ENCODE data around the gene DMD.

DMD gene

DNA sequence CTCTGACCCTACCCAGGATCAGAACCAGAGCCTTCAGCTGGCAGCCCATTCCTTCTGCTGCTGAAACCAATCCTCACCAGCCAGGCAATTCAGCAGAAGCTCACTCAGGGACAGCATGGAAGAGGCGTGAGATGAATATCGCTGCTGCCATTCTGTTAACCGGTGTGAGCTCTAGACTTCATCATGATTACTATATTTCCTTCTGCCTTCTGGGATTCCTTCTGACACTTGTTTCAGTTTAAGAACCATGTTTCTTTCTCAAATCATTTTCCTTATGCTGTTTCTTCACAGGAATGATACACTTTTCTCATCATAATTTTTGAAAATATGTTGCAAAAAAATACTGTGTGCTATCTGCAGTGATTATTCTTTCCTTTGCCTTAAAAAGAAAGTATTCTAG is 1666.2 kb downstream of the DMD start:
- no peak overlapping the region for H3K4me3 ChIP-seq (ENCODE audit: low read depth, low read length)
- TF ChIP-seq, protein P1, sequence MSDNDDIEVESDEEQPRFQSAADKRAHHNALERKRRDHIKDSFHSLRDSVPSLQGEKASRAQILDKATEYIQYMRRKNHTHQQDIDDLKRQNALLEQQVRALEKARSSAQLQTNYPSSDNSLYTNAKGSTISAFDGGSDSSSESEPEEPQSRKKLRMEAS (IDR thresholded peaks at IDR 0.05; ENCODE audit: low read depth, low read length), result no peak
- DNase-seq (ENCODE audit: low read depth), result no peak

DNA sequence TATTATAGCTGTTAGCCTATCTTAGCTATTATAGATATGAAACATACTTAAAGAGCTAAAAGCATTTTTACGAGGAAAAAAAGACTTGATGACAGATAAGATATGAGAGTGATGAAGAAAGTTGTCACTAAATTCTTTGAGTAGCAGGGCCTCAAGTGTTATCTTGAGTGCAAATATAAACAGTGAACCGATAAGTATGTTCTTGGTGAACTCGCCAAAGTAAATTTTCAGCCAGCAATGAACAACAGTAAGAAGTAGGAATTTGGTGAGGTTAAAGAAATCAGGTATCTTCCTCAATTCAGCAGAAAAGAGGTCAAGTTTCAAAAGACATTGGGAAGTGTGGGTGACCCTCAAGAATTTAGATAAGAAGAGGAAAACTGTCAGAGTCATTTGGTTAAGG is 1667.7 kb downstream of the DMD start:
- no peak overlapping the region for H3K4me3 ChIP-seq (ENCODE audit: low read depth, low read length)
- DNase-seq (ENCODE audit: low read depth), result no peak
- TF ChIP-seq, protein P2, sequence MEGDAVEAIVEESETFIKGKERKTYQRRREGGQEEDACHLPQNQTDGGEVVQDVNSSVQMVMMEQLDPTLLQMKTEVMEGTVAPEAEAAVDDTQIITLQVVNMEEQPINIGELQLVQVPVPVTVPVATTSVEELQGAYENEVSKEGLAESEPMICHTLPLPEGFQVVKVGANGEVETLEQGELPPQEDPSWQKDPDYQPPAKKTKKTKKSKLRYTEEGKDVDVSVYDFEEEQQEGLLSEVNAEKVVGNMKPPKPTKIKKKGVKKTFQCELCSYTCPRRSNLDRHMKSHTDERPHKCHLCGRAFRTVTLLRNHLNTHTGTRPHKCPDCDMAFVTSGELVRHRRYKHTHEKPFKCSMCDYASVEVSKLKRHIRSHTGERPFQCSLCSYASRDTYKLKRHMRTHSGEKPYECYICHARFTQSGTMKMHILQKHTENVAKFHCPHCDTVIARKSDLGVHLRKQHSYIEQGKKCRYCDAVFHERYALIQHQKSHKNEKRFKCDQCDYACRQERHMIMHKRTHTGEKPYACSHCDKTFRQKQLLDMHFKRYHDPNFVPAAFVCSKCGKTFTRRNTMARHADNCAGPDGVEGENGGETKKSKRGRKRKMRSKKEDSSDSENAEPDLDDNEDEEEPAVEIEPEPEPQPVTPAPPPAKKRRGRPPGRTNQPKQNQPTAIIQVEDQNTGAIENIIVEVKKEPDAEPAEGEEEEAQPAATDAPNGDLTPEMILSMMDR (IDR thresholded peaks at IDR 0.05; ENCODE audit: low read depth, low read length), result no peak
- TF ChIP-seq POLR2A (IDR thresholded peaks at IDR 0.05; ENCODE audit: extremely low read depth, insufficient read length) (no peak), MYC (IDR thresholded peaks at IDR 0.05; ENCODE audit: low read depth, low read length) (no peak)
- TF ChIP-seq, protein P1 (IDR thresholded peaks at IDR 0.05; ENCODE audit: low read depth, low read length), result no peak

DNA sequence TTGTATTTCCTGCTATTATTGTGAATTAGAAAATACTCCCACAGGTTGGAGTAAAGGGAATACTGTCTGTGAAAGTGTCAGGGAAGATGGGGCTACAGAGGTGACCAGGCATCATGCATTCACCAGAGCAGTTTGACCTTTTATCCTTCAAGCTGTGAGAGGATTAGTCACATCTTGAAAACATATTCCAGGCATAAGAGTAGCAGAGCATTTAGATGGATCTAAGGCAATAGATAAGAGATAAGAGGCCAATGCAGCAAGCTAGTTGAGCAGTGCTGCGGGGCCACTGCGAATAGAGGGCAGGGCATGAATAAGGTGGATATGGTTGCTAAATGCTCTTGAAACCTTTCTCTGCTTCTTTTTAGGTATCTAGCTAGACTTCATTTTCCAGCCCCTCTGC is 1668.8 kb downstream of the DMD start:
- TF ChIP-seq, protein P1 (IDR thresholded peaks at IDR 0.05; ENCODE audit: low read depth, low read length), result no peak
- no peak for TF ChIP-seq MYC (IDR thresholded peaks at IDR 0.05; ENCODE audit: low read depth, low read length)
- no peak for TF ChIP-seq POLR2A (IDR thresholded peaks at IDR 0.05; ENCODE audit: extremely low read depth, insufficient read length)
- TF ChIP-seq, protein P2 (IDR thresholded peaks at IDR 0.05; ENCODE audit: low read depth, low read length), result no peak
- no peak overlapping the region for H3K4me3 ChIP-seq (ENCODE audit: low read depth, low read length)
- DNase-seq (ENCODE audit: low read depth), result no peak

DNA sequence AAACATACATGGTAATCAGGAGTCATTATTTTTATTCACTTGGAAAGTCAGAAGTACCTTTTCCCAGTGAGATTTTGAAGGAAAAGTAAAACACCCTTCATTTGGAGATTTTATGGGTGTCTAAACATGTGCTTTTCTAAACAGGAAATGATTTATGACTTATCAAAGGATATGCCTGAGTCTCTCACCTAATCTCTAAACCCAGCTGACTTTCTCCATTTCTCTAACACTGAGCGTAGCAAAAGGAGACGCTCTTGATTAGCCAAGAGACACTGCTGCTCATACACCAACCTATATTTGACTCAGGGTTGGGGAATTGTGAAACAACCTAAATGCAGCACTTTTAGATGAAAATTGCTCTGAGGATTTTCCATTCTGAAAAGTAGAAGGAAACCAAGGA is 1671.0 kb downstream of the DMD start:
- no peak overlapping the region for H3K4me3 ChIP-seq (ENCODE audit: low read depth, low read length)
- TF ChIP-seq, protein P1 (IDR thresholded peaks at IDR 0.05; ENCODE audit: low read depth, low read length), result no peak
- TF ChIP-seq, protein P2 (IDR thresholded peaks at IDR 0.05; ENCODE audit: low read depth, low read length), result no peak
- TF ChIP-seq MYC (IDR thresholded peaks at IDR 0.05; ENCODE audit: low read depth, low read length) (no peak), POLR2A (IDR thresholded peaks at IDR 0.05; ENCODE audit: extremely low read depth, insufficient read length) (no peak)
- no peak for DNase-seq (ENCODE audit: low read depth)

DNA sequence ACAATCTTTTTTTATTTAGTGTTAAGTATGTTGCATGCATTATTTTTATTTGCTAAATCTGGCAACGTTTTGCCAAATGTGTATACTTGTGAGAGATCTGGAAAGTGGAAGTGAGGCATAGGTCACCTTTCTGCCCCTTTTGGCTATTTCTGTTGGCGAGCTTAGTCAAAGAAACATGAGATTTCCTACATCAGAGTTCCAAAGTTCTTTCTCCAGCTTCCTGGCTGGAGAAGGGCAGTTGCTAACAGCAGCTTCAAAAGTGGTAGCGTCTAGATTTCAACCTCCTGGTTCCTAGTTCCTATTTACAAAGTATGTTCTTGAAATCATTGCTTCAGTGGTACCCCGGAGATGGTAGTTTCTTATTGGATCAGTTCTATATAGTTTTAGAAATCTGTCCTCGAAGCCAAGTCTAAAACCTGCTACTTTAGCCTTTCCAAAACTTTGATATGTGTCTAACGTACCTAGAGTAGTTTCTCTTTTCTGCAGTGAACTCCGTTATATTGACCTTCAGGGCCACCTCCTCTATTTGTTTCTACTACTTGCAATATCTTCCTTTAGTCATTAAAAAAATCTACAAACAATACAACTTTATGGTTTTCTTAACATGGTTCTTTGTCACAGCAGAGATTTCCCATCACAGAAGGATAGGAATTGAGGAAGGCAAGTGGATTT is 1683.8 kb downstream of the DMD start:
- TF ChIP-seq, protein P1 (IDR thresholded peaks at IDR 0.05; ENCODE audit: low read depth, low read length), result no peak
- TF ChIP-seq, protein P2 (IDR thresholded peaks at IDR 0.05; ENCODE audit: low read depth, low read length), result no peak
- TF ChIP-seq POLR2A (IDR thresholded peaks at IDR 0.05; ENCODE audit: extremely low read depth, insufficient read length) (no peak), MYC (IDR thresholded peaks at IDR 0.05; ENCODE audit: low read depth, low read length) (no peak)
- no peak for DNase-seq (ENCODE audit: low read depth)

DNA sequence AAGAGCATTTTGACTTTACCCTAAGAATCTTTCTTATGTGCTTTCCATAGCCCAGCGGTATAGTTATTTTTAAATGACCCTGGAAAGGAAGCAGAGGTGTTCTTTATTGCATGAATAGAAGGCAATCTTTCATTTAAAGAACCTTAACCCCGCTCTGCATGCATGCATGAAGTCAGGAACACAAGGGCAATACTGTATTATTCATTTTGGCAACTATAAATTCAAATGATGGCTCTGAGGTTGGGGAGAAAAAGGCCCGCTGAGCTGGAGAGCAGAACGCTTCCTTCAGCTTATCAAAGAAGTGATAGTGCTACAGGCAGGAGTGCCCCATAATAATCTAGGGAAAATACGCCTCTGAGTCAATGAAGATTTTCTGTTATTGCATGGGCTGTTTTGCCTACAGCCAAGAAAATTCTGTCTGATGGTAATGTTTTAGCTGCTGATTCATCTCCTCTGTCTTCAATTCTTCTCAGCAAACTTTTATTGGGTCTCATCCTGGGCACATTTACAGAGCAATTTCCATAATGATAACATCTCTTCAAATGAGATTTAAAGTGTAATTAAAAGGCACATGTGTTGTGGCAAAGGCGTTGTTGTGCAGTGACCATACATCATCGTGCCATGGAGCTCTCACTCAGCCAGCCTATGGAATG is 1687.3 kb downstream of the DMD start:
- DNase-seq (ENCODE audit: low read depth), result no peak
- TF ChIP-seq POLR2A (IDR thresholded peaks at IDR 0.05; ENCODE audit: extremely low read depth, insufficient read length) (no peak), MYC (IDR thresholded peaks at IDR 0.05; ENCODE audit: low read depth, low read length) (no peak)
- TF ChIP-seq, protein P2 (IDR thresholded peaks at IDR 0.05; ENCODE audit: low read depth, low read length), result no peak
- TF ChIP-seq, protein P1 (IDR thresholded peaks at IDR 0.05; ENCODE audit: low read depth, low read length), result no peak
- H3K4me3 ChIP-seq (ENCODE audit: low read depth, low read length), result no peak overlapping the region

More for the DNA sequence above, 1683.8 kb downstream of the DMD start:
- no peak overlapping the region for H3K4me3 ChIP-seq (ENCODE audit: low read depth, low read length)

Measured in NB4 (cell line).